K562 (cell line): ENCODE measurements around the gene BICC1.

Experiments
- EP300 ChIP-seq: IDR thresholded peaks from 2 replicates; pipeline ENCODE4 v1.6.1; 2012; ENCODE audit warnings: low read length, improper control_type of control experiment
- EZH2 ChIP-seq: IDR thresholded peaks from 2 replicates; pipeline ENCODE4 v1.6.1; 2012; ENCODE audit warnings: low read depth, mild to moderate bottlenecking, inconsistent platforms, low read length, borderline replicate concordance
- POLR2A ChIP-seq: fragments of 450-650 bp; conservative IDR thresholded peaks from 2 replicates; pipeline ENCODE4 v1.6.1; 2016
- ZBED1 ChIP-seq: IDR thresholded peaks from 2 replicates; pipeline ENCODE4 v1.6.1; 2014
- ZFPM2 ChIP-seq: fragments of 250-450 bp; sonication (Bioruptor Pico); IDR thresholded peaks from 2 replicates; pipeline ENCODE4 v1.5.1; 2022; ENCODE audit warnings: mild to moderate bottlenecking
- TF ChIP-seq, protein P1 (sequence below): fragments of 250-450 bp; sonication (Bioruptor Pico); IDR thresholded peaks from 2 replicates; pipeline ENCODE4 v1.4.0; 2020

DNA sequence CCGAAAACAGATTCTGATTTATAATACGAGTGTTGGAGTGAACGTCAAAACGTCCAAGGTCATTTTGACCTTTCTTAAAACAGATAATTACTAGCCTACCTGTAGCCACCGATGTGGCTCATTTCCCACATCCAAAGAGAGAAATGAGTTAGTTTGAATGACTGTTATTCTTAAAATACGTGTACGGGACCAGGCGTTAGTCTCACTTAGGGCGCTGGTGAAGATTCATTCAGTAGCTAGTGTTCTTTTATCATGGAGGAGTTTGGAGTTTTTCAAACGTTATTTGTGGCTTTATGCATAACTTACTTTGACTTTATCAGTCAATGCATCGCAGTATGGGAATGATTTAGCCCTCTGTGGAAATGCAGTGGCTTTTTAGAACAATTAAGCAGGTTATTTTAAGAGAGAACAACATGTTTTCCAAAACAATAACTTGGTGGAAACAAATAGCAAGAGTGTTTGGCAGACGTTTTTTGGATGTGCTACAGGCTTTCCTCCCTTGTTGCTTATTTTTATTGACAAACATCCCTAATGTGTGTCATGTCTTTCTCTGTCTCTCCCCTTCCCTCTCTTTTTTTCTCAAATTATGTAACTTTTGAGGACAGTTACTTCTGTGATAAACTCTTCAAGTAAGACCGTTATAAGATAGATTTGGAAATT, 1.6 kb downstream of the BICC1 start:
- TF ChIP-seq POLR2A = no peak
- no peak for TF ChIP-seq ZFPM2 (CRISPR knock-in tag)
- no peak for TF ChIP-seq EP300
- TF ChIP-seq, protein P1, sequence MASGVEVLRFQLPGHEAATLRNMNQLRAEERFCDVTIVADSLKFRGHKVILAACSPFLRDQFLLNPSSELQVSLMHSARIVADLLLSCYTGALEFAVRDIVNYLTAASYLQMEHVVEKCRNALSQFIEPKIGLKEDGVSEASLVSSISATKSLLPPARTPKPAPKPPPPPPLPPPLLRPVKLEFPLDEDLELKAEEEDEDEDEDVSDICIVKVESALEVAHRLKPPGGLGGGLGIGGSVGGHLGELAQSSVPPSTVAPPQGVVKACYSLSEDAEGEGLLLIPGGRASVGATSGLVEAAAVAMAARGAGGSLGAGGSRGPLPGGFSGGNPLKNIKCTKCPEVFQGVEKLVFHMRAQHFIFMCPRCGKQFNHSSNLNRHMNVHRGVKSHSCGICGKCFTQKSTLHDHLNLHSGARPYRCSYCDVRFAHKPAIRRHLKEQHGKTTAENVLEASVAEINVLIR (CRISPR knock-in tag) = no peak
- TF ChIP-seq EZH2 = no peak
- TF ChIP-seq ZBED1 = no peak
